Fibroblast of pulmonary artery (primary cell): ENCODE measurements around the gene SPTLC1.
"Not testable (repeated sequence)": the region's sequence is repeated elsewhere in the genome, so short reads cannot be mapped to it uniquely, and the experiment has no call there.

Experiments used
- DNase-seq: peaks from one replicate; pipeline ENCODE4 v3.0.0-alpha.2; 2010; ENCODE audit warnings: low read depth
- H3K4me3 ChIP-seq: replicated peaks from 2 replicates; pipeline ENCODE4 v1.5.1; 2011; ENCODE audit warnings: low read depth, mild to moderate bottlenecking, control low read depth, low read length, moderate library complexity
- TF ChIP-seq, protein P1 (sequence below): IDR thresholded peaks from 2 replicates; pipeline ENCODE4 v1.5.1; 2011; ENCODE audit warnings: mild to moderate bottlenecking, control low read depth, low read length, inconsistent platforms; ENCODE audit errors: missing control alignments

Gene SPTLC1

GRCh38 chr9:92138960-92139540 is 23.8 kb upstream of the SPTLC1 start:
- H3K4me3 ChIP-seq = not testable (repeated sequence)
- TF ChIP-seq, protein P1, sequence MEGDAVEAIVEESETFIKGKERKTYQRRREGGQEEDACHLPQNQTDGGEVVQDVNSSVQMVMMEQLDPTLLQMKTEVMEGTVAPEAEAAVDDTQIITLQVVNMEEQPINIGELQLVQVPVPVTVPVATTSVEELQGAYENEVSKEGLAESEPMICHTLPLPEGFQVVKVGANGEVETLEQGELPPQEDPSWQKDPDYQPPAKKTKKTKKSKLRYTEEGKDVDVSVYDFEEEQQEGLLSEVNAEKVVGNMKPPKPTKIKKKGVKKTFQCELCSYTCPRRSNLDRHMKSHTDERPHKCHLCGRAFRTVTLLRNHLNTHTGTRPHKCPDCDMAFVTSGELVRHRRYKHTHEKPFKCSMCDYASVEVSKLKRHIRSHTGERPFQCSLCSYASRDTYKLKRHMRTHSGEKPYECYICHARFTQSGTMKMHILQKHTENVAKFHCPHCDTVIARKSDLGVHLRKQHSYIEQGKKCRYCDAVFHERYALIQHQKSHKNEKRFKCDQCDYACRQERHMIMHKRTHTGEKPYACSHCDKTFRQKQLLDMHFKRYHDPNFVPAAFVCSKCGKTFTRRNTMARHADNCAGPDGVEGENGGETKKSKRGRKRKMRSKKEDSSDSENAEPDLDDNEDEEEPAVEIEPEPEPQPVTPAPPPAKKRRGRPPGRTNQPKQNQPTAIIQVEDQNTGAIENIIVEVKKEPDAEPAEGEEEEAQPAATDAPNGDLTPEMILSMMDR = peak; percentile 48
- DNase-seq = peak; percentile 40

- H3K4me3 ChIP-seq = no peak overlapping the region
- TF ChIP-seq, protein P1 = peak; percentile 71
- DNase-seq = peak; percentile 62
Measured at GRCh38 chr9:92138157-92138959, 23.1 kb upstream of the SPTLC1 start.

DNA sequence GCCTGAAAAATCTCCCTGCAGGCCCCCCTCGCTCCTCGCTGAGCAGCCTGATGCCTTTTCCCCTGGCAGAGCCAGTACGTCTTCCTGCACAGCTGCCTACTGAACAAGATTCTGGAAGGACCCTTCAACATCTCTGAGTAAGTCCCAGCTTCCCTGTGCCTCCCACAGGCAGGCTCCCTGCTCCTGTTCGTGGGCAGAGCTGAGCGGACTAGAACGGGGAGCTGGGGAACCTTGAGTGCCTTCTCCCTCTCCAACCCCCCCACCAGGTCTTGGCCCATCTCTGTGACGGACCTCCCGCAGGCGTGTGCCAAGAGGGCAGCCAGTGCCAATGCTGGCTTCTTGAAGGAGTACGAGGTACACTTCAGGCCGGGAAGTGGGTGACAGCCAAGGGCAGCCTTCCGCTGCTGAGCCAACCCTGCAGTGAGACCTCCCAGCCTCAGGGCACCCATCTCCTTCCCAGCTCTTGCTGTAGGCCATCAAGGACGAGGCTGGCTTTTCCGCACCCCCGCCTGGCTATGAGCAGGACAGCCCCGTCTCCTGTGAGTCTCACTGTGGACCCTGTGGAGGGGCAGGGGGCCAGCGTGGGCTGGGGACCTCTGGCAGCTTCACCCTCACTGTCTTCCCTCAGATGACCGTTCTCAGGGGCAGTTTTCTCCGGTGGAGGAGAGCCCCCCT is 21.1 kb upstream of the SPTLC1 start:
- H3K4me3 ChIP-seq = no peak overlapping the region

GRCh38 chr9:92135576-92135975 is 20.4 kb upstream of the SPTLC1 start:
- DNase-seq = no peak
- no peak overlapping the region for H3K4me3 ChIP-seq
- TF ChIP-seq, protein P1 = no peak

More for the DNA sequence above, 21.1 kb upstream of the SPTLC1 start:
- DNase-seq = no peak
- TF ChIP-seq, protein P1 = no peak

DNA sequence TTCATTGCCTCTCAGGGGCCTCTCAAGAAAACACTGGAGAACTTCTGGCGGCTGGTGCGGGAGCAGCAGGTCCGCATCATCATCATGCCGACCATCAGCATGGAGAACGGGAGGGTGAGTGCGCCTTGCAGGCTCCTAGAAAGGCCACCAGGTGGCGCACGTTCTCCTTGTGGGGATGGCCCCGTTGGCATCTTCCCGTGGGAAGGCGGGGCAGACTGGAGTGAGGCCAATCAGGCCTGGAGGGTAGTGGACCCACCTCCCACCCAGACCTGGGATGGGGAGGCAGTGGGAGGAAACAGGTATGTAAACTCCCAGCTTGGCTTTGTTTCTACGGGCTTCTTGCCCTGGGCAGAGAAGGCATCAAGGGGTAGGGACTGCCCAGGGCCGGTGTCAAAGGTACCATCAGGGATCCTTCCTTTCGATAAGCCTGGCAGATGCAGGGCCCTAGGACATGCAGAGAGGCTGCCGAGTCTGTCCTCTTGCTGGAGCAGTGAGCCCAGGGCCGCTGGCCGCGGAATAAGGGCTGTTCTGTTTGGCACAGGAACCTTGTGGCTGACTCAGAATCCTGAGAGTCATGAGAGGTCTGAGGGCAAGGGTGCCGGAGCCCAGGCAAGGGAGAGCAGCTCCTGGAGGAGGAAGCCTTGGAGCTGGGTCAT is 18.9 kb upstream of the SPTLC1 start:
- H3K4me3 ChIP-seq = peak overlapping the region; percentile 9
- DNase-seq = peak; percentile 81
- TF ChIP-seq, protein P1 = peak; percentile 97

DNA sequence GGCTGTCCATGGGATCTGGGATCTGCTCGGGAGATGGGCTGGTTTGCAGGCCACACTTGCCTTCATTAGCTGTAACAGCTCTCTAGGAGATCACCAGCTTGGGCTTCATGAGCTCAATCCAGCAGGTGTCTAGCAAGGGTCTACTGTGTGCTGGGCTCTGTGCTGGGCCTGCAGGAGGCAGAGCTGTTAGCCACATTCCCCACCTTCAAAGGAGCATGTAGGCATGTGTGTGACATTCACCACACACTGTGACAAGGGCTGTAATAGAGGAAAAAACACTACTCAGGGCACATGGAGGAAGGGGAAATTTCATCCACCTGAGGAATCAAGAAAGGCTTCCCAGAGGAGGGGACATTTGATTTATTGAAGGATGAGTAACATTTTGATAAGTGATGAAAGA is 17.7 kb upstream of the SPTLC1 start:
- not testable (repeated sequence) for DNase-seq, H3K4me3 ChIP-seq

DNA sequence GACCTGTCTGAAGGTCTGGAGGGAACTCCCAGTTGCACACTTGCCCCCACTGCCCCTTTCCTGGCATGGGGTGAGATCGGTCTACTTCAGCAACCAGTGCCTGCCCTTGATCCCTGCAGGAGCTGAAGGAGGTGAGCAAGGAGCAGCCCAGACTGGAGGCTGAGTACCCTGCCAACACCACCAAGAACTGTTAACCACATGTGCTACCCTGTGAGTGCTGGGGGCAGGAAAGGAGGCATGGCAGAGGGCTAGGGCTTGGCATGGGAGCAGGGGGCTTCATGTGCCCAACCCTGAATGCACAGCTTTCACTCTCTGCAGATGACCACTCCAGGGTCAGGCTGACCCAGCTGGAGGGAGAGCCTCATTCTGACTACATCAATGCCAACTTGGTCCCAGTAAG is 17.3 kb upstream of the SPTLC1 start:
- TF ChIP-seq, protein P1 = no peak
- DNase-seq = no peak
- H3K4me3 ChIP-seq = no peak overlapping the region
